Brain microvascular endothelial cell (primary cell): Measurements from ENCODE around the gene MATN3.
A peak's percentile ranks its signal among the peaks of the same experiment; 100 is the strongest.
"Not testable (repeated sequence)": the region's sequence is repeated elsewhere in the genome, so short reads cannot be mapped to it uniquely, and the experiment has no call there.

ENCODE experiments used
- DNase-seq: peaks from one replicate; pipeline ENCODE4 v3.0.0-alpha.2; 2020
- H3K27ac ChIP-seq: fragments of 250-450 bp; sonication (Bioruptor Pico); 2 replicates; pipeline ENCODE4 v1.5.1; 2020; ENCODE audit warnings: mild to moderate bottlenecking, moderate library complexity
- H3K27me3 ChIP-seq: fragments of 250-450 bp; sonication (Bioruptor Pico); replicated peaks from 2 replicates; pipeline ENCODE4 v1.5.1; 2020; ENCODE audit warnings: mild to moderate bottlenecking
- H3K36me3 ChIP-seq: fragments of 250-450 bp; sonication (Bioruptor Pico); replicated peaks from 2 replicates; pipeline ENCODE4 v1.5.1; 2020; ENCODE audit warnings: mild to moderate bottlenecking
- H3K4me3 ChIP-seq: 2 replicates; pipeline ENCODE4 v1.5.1; 2011; ENCODE audit warnings: low read depth, mild to moderate bottlenecking, control low read depth, low read length, moderate library complexity
- in situ Hi-C: cut with HindIII; loops from 2 replicates; pipeline ENCODE4 v1.10.0; 2017; ENCODE audit warnings: low sequenced_read_pairs, low pct_ligation_motif_present
- TF ChIP-seq, protein P1 (sequence below): IDR thresholded peaks from 2 replicates; pipeline ENCODE4 v1.5.1; 2011; ENCODE audit warnings: low read depth, mild to moderate bottlenecking, moderate library complexity, low read length, control low read depth, inconsistent platforms; ENCODE audit errors: missing control alignments

The MATN3 gene

GRCh38 chr2:20050646-20051531 lies 38.4 kb upstream of the MATN3 start:
- Histone ChIP-seq H3K4me3 (peak overlapping the region; percentile 97), H3K27ac (peak overlapping the region; percentile 100), H3K27me3 (no peaks in the 10 kb centered on the region), H3K36me3 (no peaks in the 10 kb centered on the region)
- in situ Hi-C loops, result no loop called here
- TF ChIP-seq, protein P1, sequence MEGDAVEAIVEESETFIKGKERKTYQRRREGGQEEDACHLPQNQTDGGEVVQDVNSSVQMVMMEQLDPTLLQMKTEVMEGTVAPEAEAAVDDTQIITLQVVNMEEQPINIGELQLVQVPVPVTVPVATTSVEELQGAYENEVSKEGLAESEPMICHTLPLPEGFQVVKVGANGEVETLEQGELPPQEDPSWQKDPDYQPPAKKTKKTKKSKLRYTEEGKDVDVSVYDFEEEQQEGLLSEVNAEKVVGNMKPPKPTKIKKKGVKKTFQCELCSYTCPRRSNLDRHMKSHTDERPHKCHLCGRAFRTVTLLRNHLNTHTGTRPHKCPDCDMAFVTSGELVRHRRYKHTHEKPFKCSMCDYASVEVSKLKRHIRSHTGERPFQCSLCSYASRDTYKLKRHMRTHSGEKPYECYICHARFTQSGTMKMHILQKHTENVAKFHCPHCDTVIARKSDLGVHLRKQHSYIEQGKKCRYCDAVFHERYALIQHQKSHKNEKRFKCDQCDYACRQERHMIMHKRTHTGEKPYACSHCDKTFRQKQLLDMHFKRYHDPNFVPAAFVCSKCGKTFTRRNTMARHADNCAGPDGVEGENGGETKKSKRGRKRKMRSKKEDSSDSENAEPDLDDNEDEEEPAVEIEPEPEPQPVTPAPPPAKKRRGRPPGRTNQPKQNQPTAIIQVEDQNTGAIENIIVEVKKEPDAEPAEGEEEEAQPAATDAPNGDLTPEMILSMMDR, result peak; percentile 40
- DNase-seq, result no peak

DNA sequence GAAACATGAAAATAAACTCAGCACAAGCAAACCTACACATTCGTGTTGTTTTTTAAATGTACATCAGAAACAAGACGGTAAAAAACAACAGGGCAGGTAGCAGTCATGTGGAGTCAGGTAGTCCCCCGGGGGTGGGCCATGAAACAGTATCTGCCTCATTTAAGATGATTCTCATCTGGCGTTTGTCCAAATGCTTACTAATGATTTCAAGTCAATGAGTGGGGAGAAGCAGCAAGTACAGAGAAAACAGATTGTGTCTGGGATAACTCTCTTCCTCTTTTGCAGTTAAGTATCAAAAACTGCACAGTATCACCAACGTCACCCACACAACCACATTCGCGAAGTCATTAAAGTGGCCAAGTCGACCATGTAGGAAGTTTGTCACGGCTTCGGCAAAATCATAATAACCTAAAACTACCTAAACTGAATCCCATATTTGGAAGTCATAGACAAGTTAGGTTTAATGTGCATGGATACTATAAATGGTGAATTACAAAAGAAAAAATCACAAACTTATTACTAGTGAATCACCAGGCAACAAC lies 37.7 kb upstream of the MATN3 start:
- Histone ChIP-seq H3K27ac (peak overlapping the region; percentile 100), H3K27me3 (no peaks in the 10 kb centered on the region), H3K36me3 (no peaks in the 10 kb centered on the region), H3K4me3 (peak overlapping the region; percentile 97)
- no peak for DNase-seq
- TF ChIP-seq, protein P1, result no peak
- in situ Hi-C loops, result no loop called here

DNA sequence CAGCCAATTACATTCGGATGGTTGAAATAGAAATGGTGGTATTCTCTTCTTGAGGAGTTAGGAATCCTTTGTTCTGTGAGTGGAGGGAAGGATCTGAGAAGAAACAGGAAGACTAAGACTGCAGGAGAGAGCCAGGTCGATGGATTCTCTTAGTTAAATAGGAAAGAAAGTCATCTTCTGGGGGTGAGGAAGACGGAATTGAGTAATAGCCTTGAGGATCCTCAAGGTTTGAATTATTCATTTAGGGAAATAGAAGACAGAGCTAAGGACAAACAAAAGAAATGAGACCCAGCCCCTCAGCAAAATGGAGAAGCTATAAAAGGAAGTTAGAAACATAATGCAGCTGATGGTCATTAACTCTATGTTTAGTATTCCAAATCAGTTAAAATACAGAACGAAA lies 37.2 kb upstream of the MATN3 start:
- H3K36me3 ChIP-seq, result no peaks in the 10 kb centered on the region
- DNase-seq, result no peak
- peak overlapping the region; percentile 100 for H3K27ac ChIP-seq
- peak overlapping the region; percentile 97 for H3K4me3 ChIP-seq
- TF ChIP-seq, protein P1, result no peak
- no peaks in the 10 kb centered on the region for H3K27me3 ChIP-seq
- in situ Hi-C loops, result no loop called here

- no peak for DNase-seq
- Histone ChIP-seq H3K27ac (peak overlapping the region; percentile 100), H3K36me3 (no peaks in the 10 kb centered on the region), H3K4me3 (peak overlapping the region; percentile 97), H3K27me3 (no peaks in the 10 kb centered on the region)
- TF ChIP-seq, protein P1, result no peak
- in situ Hi-C loops, result no loop called here
Observed at GRCh38 chr2:20048488-20049448, 36.3 kb upstream of the MATN3 start.

- H3K4me3 ChIP-seq, H3K27me3 ChIP-seq, DNase-seq, H3K27ac ChIP-seq, in situ Hi-C loops, H3K36me3 ChIP-seq: not testable (repeated sequence)
Observed at GRCh38 chr2:20045712-20046292, 33.3 kb upstream of the MATN3 start.

DNA sequence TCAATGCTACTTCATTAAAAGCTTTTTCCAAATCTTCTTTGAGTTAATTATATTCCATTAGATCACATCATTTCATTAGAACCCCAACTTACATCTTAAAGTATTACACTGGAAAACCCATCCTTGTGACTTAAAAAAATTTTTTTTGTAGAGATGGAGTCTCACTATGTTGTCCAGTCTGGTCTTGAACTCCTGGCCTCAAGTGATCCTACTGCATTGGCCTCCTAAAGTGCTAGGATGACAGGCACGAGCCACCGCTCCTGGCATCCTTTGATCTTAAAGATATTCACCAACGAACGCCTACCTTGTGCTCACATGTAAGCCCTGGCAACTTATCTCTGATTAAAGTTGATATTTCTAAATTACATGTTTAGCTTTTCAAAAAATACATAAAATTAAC lies 32.3 kb upstream of the MATN3 start:
- Histone ChIP-seq H3K27me3 (no peaks in the 10 kb centered on the region), H3K27ac (no peak overlapping the region), H3K36me3 (peaks cover 8% of the 10 kb centered on the region), H3K4me3 (no peak overlapping the region)
- in situ Hi-C loops, result no loop called here
- TF ChIP-seq, protein P1, result no peak
- no peak for DNase-seq
